Skin of body (tissue), 2 donors: ENCODE results near the gene PDIA5. TPM values are rescaled to one million over a fixed set of nuclear protein-coding genes. Genes with fewer than 3 reads are reported as not detected.
"Not testable (repeated sequence)": the region's sequence is repeated elsewhere in the genome, so short reads cannot be mapped to it uniquely, and the experiment has no call there.

Source experiments
- DNase-seq: peaks from one replicate; lab custom pipeline; 2025; lab: John Stamatoyannopoulos, UW
- total RNA-seq: library from RNA; depleted of rRNA; stranded (reverse); fragments of >200 nt; gene quantifications from one replicate; pipeline ENCODE4 v1.2.3, GENCODE V29; 2014

Gene PDIA5
- total RNA-seq, 1 donor from 2014 or later = 17.9 TPM

- no peak for DNase-seq
Observed at GRCh38 chr3:123147754-123148535, 81.1 kb downstream of the PDIA5 start.

DNA sequence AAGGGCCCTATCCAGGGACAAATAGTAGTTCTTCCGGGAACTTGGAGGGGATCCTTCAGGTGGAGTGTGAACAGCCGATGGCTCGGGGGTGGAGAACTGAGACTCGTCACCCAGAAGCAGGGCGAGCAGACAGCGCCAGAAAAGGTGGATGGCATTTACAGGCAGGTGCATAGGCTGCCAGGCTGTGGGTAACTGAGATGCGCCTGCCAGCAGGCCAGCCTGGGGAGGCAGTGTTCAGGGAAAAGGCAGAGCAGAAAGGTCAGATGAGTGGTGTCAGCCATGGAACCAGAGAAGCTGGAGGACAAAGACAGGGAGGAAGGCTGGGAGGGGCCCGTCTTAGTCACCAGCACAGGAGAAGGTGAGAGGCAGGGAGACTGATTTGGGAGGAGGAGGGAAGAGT lies 81.9 kb downstream of the PDIA5 start:
- DNase-seq = no peak

DNA sequence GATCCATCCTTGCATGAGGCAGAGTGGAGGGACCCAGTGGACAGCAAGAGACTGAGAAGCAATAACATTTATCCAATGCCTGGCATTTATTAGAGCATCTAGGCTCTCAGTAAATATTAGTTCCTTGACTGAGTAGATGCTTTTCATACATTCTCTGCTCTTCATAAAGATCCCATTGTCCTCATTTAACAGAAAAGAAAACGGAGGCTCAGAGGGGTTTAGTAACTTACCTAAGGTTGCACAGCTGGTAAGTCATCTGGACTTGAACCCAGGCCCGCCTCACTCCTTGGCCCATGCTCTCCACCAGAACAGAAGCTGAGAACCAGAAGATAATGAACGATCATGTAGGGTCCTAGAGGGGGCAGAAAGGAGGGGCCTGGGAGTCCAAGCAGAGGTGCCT lies 82.7 kb downstream of the PDIA5 start:
- DNase-seq = no peak

DNA sequence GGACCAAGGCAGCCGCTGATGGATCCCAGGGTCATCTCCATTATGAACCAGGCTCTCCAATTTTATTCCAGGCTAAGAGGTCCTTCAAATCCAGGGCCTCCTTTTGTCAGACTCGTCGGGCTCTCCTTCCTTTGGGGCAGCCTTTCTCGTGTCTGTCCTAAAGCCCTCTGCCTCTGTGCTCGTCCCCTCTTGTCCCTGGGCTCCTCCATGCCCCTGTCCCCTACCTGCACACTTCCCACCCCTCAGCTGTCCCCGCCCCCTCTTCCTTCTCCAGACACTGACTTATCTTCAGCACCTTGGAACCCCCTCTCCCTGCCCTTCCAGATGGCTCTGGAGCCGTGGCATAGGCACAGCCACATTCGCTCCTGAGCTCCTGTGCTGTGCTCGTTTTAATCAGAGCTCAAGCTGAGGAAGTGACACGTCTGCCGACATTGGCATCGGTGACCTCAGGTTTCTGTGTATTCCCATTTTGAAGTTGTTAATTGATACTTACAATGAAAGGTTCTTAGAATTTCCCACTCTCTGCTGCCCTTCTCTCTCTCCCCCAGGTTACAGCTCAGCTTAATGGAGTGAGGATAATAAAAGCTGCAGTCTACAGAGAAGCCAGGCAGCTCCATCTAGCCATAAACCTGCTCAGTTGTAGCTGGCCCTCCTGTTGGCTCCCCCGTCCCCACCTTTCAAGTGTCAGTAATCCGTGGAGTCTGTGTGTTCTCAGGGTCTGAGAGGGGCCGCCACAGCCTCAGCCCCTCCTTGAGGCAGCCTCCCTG lies 83.8 kb downstream of the PDIA5 start:
- DNase-seq = no peak

DNA sequence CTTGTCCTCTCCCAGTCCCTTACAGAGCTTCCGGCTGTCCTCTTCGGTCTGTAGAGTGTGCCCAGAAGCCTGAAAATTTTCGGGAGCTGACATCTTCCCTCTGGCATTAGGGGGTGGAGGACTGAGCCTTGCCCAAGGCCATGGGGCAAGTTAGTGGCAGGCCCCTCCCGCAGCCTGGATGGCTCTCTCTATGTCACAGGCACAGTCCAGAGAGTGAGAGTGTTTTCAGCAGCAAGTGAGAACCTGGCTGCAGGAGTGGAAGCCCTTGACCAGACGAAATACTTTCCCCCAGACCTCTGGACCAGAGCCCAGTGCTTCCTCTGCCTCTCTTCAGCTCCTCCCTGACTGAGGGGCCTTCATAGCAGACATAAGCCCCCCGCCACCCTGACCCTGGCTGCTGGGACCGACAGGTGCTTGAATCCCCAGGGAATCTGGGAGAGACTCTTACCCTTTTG lies 84.5 kb downstream of the PDIA5 start:
- no peak for DNase-seq

- DNase-seq = not testable (repeated sequence)
Observed at GRCh38 chr3:123151853-123152420, 85.1 kb downstream of the PDIA5 start.

- no peak for DNase-seq
Observed at GRCh38 chr3:123152687-123153086, 85.9 kb downstream of the PDIA5 start.

GRCh38 chr3:123153125-123154019 lies 86.5 kb downstream of the PDIA5 start:
- DNase-seq = no peak

DNA sequence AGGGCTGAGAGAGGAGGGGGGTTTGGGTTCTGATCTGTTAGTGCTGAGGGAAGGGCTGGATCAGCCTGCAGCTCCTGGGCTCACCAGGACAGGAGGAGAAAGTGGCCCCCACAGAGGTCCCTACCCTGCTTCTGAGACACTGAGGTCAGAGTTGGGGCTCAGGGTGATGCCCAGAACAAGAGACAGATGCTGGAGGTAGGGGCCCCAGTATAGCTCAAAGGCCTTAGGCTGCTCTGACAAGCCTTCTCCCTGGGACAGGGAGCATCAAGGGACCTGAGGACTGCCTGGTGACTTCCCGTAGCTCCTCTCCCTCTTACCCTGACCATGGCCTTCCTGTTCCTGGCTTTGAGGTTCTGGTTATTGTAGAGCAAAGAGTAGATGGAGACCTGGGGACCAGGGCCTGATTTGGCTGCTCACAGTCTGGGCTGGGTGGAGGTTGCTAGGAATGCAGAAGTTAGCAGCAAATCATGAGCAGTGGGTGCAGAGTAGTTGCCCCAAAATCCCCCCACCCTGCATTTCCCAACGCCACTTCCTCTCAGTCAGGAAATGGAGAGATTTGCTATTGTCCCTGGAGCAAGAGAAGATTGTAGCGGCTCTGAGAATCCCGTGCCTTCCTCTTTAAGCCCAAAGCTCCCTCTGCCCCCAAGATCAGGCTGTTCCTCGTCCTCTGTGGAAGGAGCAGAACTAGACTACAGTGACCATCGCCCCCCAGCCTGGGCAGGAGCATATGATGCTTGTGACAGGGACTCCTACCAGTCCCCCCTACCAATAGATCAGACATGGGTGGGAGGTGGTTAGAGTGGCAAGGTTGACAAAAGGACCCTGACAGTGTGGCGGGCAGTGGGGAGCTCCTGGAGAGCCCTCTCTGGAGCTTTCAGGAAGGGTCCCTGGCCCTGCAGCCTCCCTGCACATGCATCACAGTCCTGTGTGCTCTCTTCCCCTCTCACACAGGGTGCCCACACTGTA lies 87.5 kb downstream of the PDIA5 start:
- no peak for DNase-seq

GRCh38 chr3:123155471-123156011 lies 88.7 kb downstream of the PDIA5 start:
- DNase-seq = no peak

- DNase-seq = no peak
Observed at GRCh38 chr3:123156276-123156995, 89.6 kb downstream of the PDIA5 start.

DNA sequence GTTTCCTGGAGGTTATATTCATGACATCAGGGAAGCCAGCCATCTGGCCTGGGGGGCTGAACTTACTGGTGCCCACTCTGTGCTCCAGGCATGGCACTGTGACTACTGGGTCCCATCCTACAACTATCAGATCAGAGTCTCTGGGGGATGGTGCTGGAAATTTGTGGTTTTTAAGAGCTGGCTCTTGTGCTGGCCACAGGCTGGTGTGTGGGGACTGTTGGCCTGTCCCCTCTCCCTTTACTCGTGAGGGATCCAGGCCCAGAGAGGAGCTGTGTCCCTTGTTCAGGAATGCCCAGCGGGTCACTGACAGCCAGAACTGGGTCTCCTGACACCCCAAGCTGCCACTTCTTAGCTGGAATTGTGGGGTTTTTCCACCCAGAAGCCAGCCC lies 90.4 kb downstream of the PDIA5 start:
- DNase-seq = no peak

DNA sequence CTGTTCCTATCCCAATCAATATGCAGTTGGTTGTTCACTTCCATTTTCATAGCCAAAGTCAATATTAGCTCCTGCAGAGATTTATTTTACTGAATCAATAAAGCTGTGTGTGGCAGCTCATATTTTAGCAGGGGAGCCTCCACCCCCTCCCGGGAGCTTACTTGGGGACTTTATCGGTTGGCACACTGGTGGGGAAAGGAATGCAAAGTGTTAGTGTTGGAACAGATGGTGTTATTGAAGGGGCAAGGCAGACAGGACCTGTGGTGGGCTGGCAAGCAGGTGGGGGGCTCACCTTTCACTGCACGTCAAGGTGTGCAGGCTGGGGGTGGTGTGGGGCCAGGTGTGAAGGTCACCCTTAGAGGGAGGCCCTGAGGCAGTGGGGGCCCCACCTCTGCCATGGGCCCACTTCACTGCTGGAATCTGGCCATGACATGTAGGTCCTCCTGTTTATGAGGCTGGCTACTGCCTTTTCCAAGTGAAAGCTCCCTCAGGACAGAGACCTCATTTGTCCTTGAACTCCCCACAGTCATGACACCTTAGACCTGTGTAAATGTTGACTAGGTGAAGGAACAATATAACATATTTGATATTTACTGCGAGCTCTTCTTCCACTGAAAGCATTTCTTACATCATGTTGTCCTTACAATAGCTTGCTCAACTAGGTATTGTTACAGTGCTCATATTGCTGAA lies 90.9 kb downstream of the PDIA5 start:
- no peak for DNase-seq

DNA sequence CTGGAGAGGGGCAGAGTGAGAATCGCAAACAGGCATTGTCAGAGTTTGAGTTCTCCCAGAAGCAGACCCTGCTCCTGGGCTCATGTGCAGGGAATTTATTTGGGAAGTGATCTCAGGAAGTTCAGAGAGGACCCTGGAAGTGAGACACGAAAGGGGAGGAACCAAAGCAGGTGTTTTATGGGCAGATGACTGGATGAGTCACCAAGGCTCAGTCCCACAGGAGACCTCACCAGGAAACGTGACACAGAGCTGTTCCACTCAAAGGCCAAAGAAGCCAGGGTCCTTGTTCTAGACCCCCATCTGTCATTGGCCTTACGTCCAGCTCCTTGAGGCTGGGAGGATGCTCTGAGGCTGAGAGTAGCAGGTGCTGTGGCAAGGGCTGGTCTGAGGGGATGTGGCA lies 91.5 kb downstream of the PDIA5 start:
- DNase-seq = no peak

GRCh38 chr3:123158899-123159390 lies 92.1 kb downstream of the PDIA5 start:
- no peak for DNase-seq

DNA sequence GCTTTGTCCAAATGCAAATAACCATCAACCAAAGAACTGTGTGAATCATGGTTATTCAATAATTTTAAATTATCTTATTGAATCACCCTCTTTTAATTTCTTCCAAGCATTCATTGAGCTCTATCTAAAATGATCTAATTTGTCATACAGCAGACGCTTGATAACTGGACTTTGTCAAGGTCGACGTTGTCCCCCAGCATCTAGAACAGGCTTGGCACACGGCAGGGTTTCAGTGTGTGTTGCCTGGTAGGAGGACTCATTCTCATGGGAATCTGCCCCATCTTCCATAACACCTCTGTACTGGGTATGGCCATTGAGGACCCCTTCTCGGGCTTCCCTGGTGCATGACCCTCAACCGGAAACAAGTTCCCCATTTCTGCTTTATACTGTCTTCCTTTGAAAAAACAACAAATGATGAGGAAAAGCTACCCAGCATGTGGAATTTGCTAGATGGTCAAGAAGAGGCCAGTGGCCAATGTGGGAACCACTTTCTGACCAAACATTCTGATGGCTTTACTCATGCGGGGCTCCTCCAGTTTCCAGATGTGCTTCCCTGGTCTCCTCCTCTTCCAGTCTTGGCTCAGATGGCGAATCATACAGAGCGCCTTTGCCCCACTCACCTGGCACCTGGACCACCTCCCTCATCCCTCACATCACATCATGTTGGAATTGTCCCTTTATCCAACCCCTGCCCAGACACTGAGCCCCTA lies 93.3 kb downstream of the PDIA5 start:
- DNase-seq = no peak

DNA sequence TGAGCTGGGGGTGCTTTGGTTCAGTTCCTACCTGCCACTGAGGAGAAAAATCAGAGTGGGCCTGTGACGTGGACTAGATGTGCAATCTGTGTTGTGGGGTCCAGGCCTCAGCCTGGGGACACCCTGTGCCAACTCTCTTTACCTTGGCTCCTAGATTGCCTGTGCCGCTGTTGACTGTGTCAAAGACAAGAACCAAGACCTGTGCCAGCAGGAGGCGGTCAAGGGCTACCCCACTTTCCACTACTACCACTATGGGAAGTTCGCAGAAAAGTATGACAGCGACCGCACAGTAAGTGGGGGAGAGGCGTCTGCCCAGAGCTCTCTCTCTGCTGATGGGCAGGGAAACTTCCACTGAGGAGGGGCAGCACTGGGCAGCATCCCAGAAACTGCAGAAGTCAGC lies 94.3 kb downstream of the PDIA5 start:
- DNase-seq = no peak

GRCh38 chr3:123163141-123163540 lies 96.3 kb downstream of the PDIA5 start:
- DNase-seq = no peak
